Uterus (tissue), 2 donors: ENCODE measurements around the gene MOCS3.

Source experiments
- POLR2A ChIP-seq, 2 donors: fragments of 450-650 bp; IDR thresholded peaks; one replicate each; pipeline ENCODE4 v1.6.1; 2016; ENCODE audit warnings: antibody characterized with exemption in 2 of 2, mild to moderate bottlenecking in 1 of 2, moderate library complexity in 1 of 2
- TF ChIP-seq, protein P1 (sequence below), 4 experiments: fragments of 200-600 bp in 2 of 4; fragments of 450-650 bp in 2 of 4; sonication (generic) in 2 of 4; IDR thresholded peaks; one replicate each; pipeline ENCODE4 v1.5.1; 2016 to 2019; ENCODE audit warnings: antibody characterized with exemption in 4 of 4, mild to moderate bottlenecking in 2 of 4, moderate library complexity in 1 of 4

- TF ChIP-seq, protein P1, sequence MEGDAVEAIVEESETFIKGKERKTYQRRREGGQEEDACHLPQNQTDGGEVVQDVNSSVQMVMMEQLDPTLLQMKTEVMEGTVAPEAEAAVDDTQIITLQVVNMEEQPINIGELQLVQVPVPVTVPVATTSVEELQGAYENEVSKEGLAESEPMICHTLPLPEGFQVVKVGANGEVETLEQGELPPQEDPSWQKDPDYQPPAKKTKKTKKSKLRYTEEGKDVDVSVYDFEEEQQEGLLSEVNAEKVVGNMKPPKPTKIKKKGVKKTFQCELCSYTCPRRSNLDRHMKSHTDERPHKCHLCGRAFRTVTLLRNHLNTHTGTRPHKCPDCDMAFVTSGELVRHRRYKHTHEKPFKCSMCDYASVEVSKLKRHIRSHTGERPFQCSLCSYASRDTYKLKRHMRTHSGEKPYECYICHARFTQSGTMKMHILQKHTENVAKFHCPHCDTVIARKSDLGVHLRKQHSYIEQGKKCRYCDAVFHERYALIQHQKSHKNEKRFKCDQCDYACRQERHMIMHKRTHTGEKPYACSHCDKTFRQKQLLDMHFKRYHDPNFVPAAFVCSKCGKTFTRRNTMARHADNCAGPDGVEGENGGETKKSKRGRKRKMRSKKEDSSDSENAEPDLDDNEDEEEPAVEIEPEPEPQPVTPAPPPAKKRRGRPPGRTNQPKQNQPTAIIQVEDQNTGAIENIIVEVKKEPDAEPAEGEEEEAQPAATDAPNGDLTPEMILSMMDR (IDR thresholded peaks at IDR 0.05): no peak
- no peak for TF ChIP-seq POLR2A (IDR thresholded peaks at IDR 0.05)
Observed at GRCh38 chr20:50932691-50933280, 25.8 kb upstream of the MOCS3 start.
